D721Med (cell line): ENCODE data around the gene SIN3B.

Experiments
- DNase-seq: peaks from one replicate; pipeline ENCODE4 v3.0.0; 2011; ENCODE audit warnings: low spot score; ENCODE audit not compliant: insufficient read length
- FAIRE-seq: peaks from 2 replicates; lab custom pipeline; 2011; peaks lifted over from hg19 to GRCh38; lab: Jason Lieb, UNC
- TF ChIP-seq, protein P1 (sequence below): IDR thresholded peaks from 2 replicates; pipeline ENCODE4 v1.5.1; 2012; ENCODE audit warnings: mild to moderate bottlenecking, control low read depth; ENCODE audit not compliant: insufficient read depth; ENCODE audit errors: missing control alignments

Gene SIN3B

DNA sequence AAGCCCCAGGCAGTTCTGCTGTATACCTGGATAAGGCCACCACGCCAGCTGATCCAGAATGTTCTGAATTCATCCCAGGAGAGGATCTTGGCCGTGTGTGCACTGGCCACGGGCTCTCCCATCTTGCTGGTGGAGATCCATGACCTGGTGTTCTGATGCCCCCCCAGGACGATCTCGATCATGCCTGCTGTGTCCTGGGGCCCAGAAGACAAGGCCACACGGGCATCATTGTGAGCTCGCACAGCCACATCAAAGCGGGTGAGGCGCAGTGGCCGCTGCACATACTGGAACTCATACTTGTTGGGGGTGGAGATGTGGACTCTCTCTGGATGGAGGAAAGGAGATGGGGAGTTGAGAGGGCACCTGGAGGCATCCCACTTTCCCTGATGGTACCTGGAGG is 99.7 kb downstream of the SIN3B start:
- no peak for DNase-seq
- TF ChIP-seq, protein P1, sequence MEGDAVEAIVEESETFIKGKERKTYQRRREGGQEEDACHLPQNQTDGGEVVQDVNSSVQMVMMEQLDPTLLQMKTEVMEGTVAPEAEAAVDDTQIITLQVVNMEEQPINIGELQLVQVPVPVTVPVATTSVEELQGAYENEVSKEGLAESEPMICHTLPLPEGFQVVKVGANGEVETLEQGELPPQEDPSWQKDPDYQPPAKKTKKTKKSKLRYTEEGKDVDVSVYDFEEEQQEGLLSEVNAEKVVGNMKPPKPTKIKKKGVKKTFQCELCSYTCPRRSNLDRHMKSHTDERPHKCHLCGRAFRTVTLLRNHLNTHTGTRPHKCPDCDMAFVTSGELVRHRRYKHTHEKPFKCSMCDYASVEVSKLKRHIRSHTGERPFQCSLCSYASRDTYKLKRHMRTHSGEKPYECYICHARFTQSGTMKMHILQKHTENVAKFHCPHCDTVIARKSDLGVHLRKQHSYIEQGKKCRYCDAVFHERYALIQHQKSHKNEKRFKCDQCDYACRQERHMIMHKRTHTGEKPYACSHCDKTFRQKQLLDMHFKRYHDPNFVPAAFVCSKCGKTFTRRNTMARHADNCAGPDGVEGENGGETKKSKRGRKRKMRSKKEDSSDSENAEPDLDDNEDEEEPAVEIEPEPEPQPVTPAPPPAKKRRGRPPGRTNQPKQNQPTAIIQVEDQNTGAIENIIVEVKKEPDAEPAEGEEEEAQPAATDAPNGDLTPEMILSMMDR = no peak

More for the DNA sequence above, 99.7 kb downstream of the SIN3B start:
- FAIRE-seq = no peak
